ENCODE measurements around the gene RFX4.

Gene RFX4

GRCh38 chr12:106582641-106583230 is at the start of gene RFX4:
TSS of gene RFX4 (plus strand) at chr12:106583004. CDS start at chr12:106583321, 317 bp downstream.
- no peak for DNase-seq

GRCh38 chr12:106541201-106541600 is 41.6 kb upstream of the RFX4 start:
- no peak for DNase-seq

GRCh38 chr12:106551410-106551809 is 31.4 kb upstream of the RFX4 start:
- DNase-seq: no peak

GRCh38 chr12:106552228-106552627 is 30.6 kb upstream of the RFX4 start:
- no peak for DNase-seq

- DNase-seq: no peak
Measured at GRCh38 chr12:106564678-106565329, 18.0 kb upstream of the RFX4 start.

GRCh38 chr12:106566771-106567170 is 16.0 kb upstream of the RFX4 start:
- no peak for DNase-seq

GRCh38 chr12:106573239-106573638 is 9.6 kb upstream of the RFX4 start:
- DNase-seq: no peak

- DNase-seq: no peak
Measured at GRCh38 chr12:106576848-106577247, 6.0 kb upstream of the RFX4 start.

- DNase-seq: no peak
Measured at GRCh38 chr12:106580671-106581508, 1.9 kb upstream of the RFX4 start.

GRCh38 chr12:106581543-106582248 is 1.1 kb upstream of the RFX4 start:
- DNase-seq: no peak

GRCh38 chr12:106582249-106582591 is 584 bp upstream of the RFX4 start:
- DNase-seq: no peak

- DNase-seq: no peak
Measured at GRCh38 chr12:106583242-106584103, 669 bp downstream of the RFX4 start.

GRCh38 chr12:106584104-106585064 is 1.6 kb downstream of the RFX4 start:
- DNase-seq: no peak

- DNase-seq: no peak
Measured at GRCh38 chr12:106585105-106585520, 2.3 kb downstream of the RFX4 start.

- no peak for DNase-seq
Measured at GRCh38 chr12:106585521-106586277, 2.9 kb downstream of the RFX4 start.

GRCh38 chr12:106586278-106586802 is 3.5 kb downstream of the RFX4 start:
- no peak for DNase-seq

- DNase-seq: no peak
Measured at GRCh38 chr12:106586803-106587684, 4.2 kb downstream of the RFX4 start.

- DNase-seq: no peak
Measured at GRCh38 chr12:106588771-106589170, 6.0 kb downstream of the RFX4 start.

GRCh38 chr12:106590601-106591000 is 7.8 kb downstream of the RFX4 start:
- no peak for DNase-seq

All from NCI-H2107 (cell line).